ENCODE data around the gene CYFIP2. TPM values are rescaled to one million over a fixed set of nuclear protein-coding genes. Genes with fewer than 3 reads are reported as not detected.

The CYFIP2 gene
- total and polyA plus RNA-seq, 2 experiments from 2014 or later: 2.2 to 5.9 TPM

- Histone ChIP-seq H3K9me2 (ENCODE audit: insufficient read depth) (no peaks in the 10 kb centered on the region), H3K9ac (no peak overlapping the region), H3K27me3 (replicated peaks; ENCODE audit: insufficient read depth) (no peaks in the 10 kb centered on the region), H3K4me1 (ENCODE audit: insufficient read depth) (no peaks in the 10 kb centered on the region), H3K9me3 (ENCODE audit: low read depth) (no peaks in the 10 kb centered on the region), H2AFZ (no peak overlapping the region), H3K4me2 (ENCODE audit: unreplicated experiment) (no peak overlapping the region), H3K36me3 (ENCODE audit: low read depth) (no peaks in the 10 kb centered on the region), H4K20me1 (ENCODE audit: insufficient read depth) (no peaks in the 10 kb centered on the region), H3K27ac (no peak overlapping the region), H3F3A (ENCODE audit: insufficient read depth) (no peaks in the 10 kb centered on the region), H3K4me3 (no peak overlapping the region), H3K79me2 (ENCODE audit: insufficient read depth) (no peaks in the 10 kb centered on the region)
- WGBS, 2 experiments (ENCODE audit: low coverage in 1 of 2, low lambda C conversion rate in 2 of 2, missing lambda C conversion rate in 2 of 2): 76 to 78% methylated on average over 10 of the region's 10 CpGs
- TF ChIP-seq EZH2phosphoT487 (IDR thresholded peaks at IDR 0.05; ENCODE audit: insufficient read depth, low read depth): no peak
- TF ChIP-seq EZH2 (IDR thresholded peaks at IDR 0.05; ENCODE audit: insufficient read depth, poor library complexity, severe bottlenecking): no peak
- no peak for DNase-seq
- in situ Hi-C loops (cut with MboI): loop anchor here (5.0 kb wide), 1 partner anchor 71 kb away; no protein-coding TSS in a partner anchor
Measured at GRCh38 chr5:157323107-157323706, 57.3 kb downstream of the CYFIP2 start.

GRCh38 chr5:157324237-157324636 is 58.3 kb downstream of the CYFIP2 start:
- Histone ChIP-seq H4K20me1 (ENCODE audit: insufficient read depth) (no peaks in the 10 kb centered on the region), H2AFZ (no peak overlapping the region), H3K27ac (no peak overlapping the region), H3K79me2 (ENCODE audit: insufficient read depth) (no peaks in the 10 kb centered on the region), H3K36me3 (ENCODE audit: low read depth) (no peaks in the 10 kb centered on the region), H3K9ac (no peak overlapping the region), H3K27me3 (replicated peaks; ENCODE audit: insufficient read depth) (no peaks in the 10 kb centered on the region), H3K4me2 (ENCODE audit: unreplicated experiment) (no peak overlapping the region), H3K4me1 (ENCODE audit: insufficient read depth) (no peaks in the 10 kb centered on the region), H3F3A (ENCODE audit: insufficient read depth) (no peaks in the 10 kb centered on the region), H3K9me2 (ENCODE audit: insufficient read depth) (no peaks in the 10 kb centered on the region), H3K4me3 (no peak overlapping the region), H3K9me3 (ENCODE audit: low read depth) (no peaks in the 10 kb centered on the region)
- 92 to 96% methylated on average over 7 of the region's 7 CpGs for WGBS, 2 experiments (ENCODE audit: low coverage in 1 of 2, low lambda C conversion rate in 2 of 2, missing lambda C conversion rate in 2 of 2)
- TF ChIP-seq EZH2 (IDR thresholded peaks at IDR 0.05; ENCODE audit: insufficient read depth, poor library complexity, severe bottlenecking) (no peak), EZH2phosphoT487 (IDR thresholded peaks at IDR 0.05; ENCODE audit: insufficient read depth, low read depth) (no peak)
- in situ Hi-C loops (cut with MboI): loop anchor here (5.0 kb wide), 1 partner anchor 72 kb away; no protein-coding TSS in a partner anchor
- DNase-seq: no peak

GRCh38 chr5:157326440-157327005 is 60.6 kb downstream of the CYFIP2 start:
- Histone ChIP-seq H3K9ac (no peak overlapping the region), H3K4me3 (no peak overlapping the region), H3K9me2 (ENCODE audit: insufficient read depth) (no peaks in the 10 kb centered on the region), H3K79me2 (ENCODE audit: insufficient read depth) (no peaks in the 10 kb centered on the region), H4K20me1 (ENCODE audit: insufficient read depth) (no peaks in the 10 kb centered on the region), H3K27me3 (replicated peaks; ENCODE audit: insufficient read depth) (no peaks in the 10 kb centered on the region), H3K4me1 (ENCODE audit: insufficient read depth) (no peaks in the 10 kb centered on the region), H3K9me3 (ENCODE audit: low read depth) (no peaks in the 10 kb centered on the region), H3F3A (ENCODE audit: insufficient read depth) (no peaks in the 10 kb centered on the region), H3K4me2 (ENCODE audit: unreplicated experiment) (no peak overlapping the region), H3K27ac (no peak overlapping the region), H2AFZ (no peak overlapping the region), H3K36me3 (ENCODE audit: low read depth) (no peaks in the 10 kb centered on the region)
- in situ Hi-C loops (cut with MboI): loop anchor here (25.0 kb wide), 1 partner anchor 411 kb away; the partner anchor contains the start of genes LSM11 and THG1L
- no peak for DNase-seq
- no peak for TF ChIP-seq EZH2 (IDR thresholded peaks at IDR 0.05; ENCODE audit: insufficient read depth, poor library complexity, severe bottlenecking)
- TF ChIP-seq EZH2phosphoT487 (IDR thresholded peaks at IDR 0.05; ENCODE audit: insufficient read depth, low read depth): no peak
- WGBS, 2 experiments (ENCODE audit: low coverage in 1 of 2, low lambda C conversion rate in 2 of 2, missing lambda C conversion rate in 2 of 2): 70 to 75% methylated on average over 7 of the region's 7 CpGs

GRCh38 chr5:157327771-157328170 is 61.8 kb downstream of the CYFIP2 start:
- H3K36me3 ChIP-seq (ENCODE audit: low read depth): no peaks in the 10 kb centered on the region
- no peaks in the 10 kb centered on the region for H4K20me1 ChIP-seq (ENCODE audit: insufficient read depth)
- in situ Hi-C loops (cut with MboI): loop anchor here (25.0 kb wide), 1 partner anchor 410 kb away; the partner anchor contains the start of genes LSM11 and THG1L
- no peaks in the 10 kb centered on the region for H3K79me2 ChIP-seq (ENCODE audit: insufficient read depth)
- no peaks in the 10 kb centered on the region for H3K27me3 ChIP-seq (replicated peaks; ENCODE audit: insufficient read depth)
- no peaks in the 10 kb centered on the region for H3F3A ChIP-seq (ENCODE audit: insufficient read depth)
- H3K4me2 ChIP-seq (ENCODE audit: unreplicated experiment): no peak overlapping the region
- H3K4me3 ChIP-seq: no peak overlapping the region
- no peaks in the 10 kb centered on the region for H3K9me3 ChIP-seq (ENCODE audit: low read depth)
- H3K9ac ChIP-seq: no peak overlapping the region
- H3K27ac ChIP-seq: no peak overlapping the region
- H2AFZ ChIP-seq: no peak overlapping the region
- WGBS, 2 experiments (ENCODE audit: low coverage in 1 of 2, low lambda C conversion rate in 2 of 2, missing lambda C conversion rate in 2 of 2): 55 to 67% methylated on average over 3 of the region's 3 CpGs
- no peaks in the 10 kb centered on the region for H3K4me1 ChIP-seq (ENCODE audit: insufficient read depth)
- H3K9me2 ChIP-seq (ENCODE audit: insufficient read depth): no peaks in the 10 kb centered on the region
- no peak for DNase-seq
- TF ChIP-seq EZH2phosphoT487 (IDR thresholded peaks at IDR 0.05; ENCODE audit: insufficient read depth, low read depth) (no peak), EZH2 (IDR thresholded peaks at IDR 0.05; ENCODE audit: insufficient read depth, poor library complexity, severe bottlenecking) (no peak)
